HepG2 (cell line): Measurements from ENCODE around the gene TSEN54. TPM values are rescaled to one million over a fixed set of nuclear protein-coding genes. Genes with fewer than 3 reads are reported as not detected.

ENCODE experiments used
- ATAD3A ChIP-seq: sonication (generic); formaldehyde crosslinking; IDR thresholded peaks from 2 replicates; pipeline ENCODE4 v1.4.0; 2020; ENCODE audit warnings: missing genetic modification reagents
- EEA1 ChIP-seq: sonication (generic); formaldehyde crosslinking; IDR thresholded peaks from 2 replicates; pipeline ENCODE4 v1.5.1; 2020; ENCODE audit warnings: mild to moderate bottlenecking, missing genetic modification reagents, borderline replicate concordance
- FOXP1 ChIP-seq, 2 experiments: fragments of 450-650 bp in 1 of 2; IDR thresholded peaks; 2 replicates each; pipeline ENCODE4 v1.6.1; 2017 to 2018; ENCODE audit warnings: antibody characterized with exemption in 1 of 2
- HNF1A ChIP-seq, 2 experiments: sonication (generic) in 1 of 2; formaldehyde crosslinking in 1 of 2; IDR thresholded peaks; 2 replicates each; pipeline versions ENCODE4 v1.4.0 to v1.6.1; 2016 to 2020; ENCODE audit warnings: borderline replicate concordance in 1 of 2, low read depth in 1 of 2, mild to moderate bottlenecking in 1 of 2, missing genetic modification reagents in 1 of 2
- MXD4 ChIP-seq: IDR thresholded peaks from 2 replicates; pipeline ENCODE4 v1.6.1; 2016; ENCODE audit warnings: mild to moderate bottlenecking, missing biosample characterization, missing genetic modification reagents
- NR2C2 ChIP-seq: sonication (generic); formaldehyde crosslinking; IDR thresholded peaks from 2 replicates; pipeline ENCODE4 v1.4.0; 2020; ENCODE audit warnings: missing genetic modification reagents, mild to moderate bottlenecking, moderate library complexity, borderline replicate concordance
- RXRB ChIP-seq: IDR thresholded peaks from 2 replicates; pipeline ENCODE4 v1.6.1; 2016; ENCODE audit warnings: borderline replicate concordance, missing genetic modification reagents, missing compliant biosample characterization
- SKIL ChIP-seq: sonication (generic); formaldehyde crosslinking; IDR thresholded peaks from 2 replicates; pipeline ENCODE4 v1.8.0; 2022; ENCODE audit warnings: missing genetic modification reagents, mild to moderate bottlenecking, moderate library complexity, borderline replicate concordance
- TERF1 ChIP-seq: sonication (generic); formaldehyde crosslinking; IDR thresholded peaks from 2 replicates; pipeline ENCODE4 v1.8.0; 2022; ENCODE audit warnings: mild to moderate bottlenecking, missing genetic modification reagents, moderate library complexity
- ZNF18 ChIP-seq: sonication (generic); formaldehyde crosslinking; IDR thresholded peaks from 2 replicates; pipeline ENCODE4 v1.8.0; 2022; ENCODE audit warnings: mild to moderate bottlenecking, missing genetic modification reagents; ENCODE audit not compliant: insufficient replicate concordance
- ZNF274 ChIP-seq: sonication (generic); formaldehyde crosslinking; IDR thresholded peaks from 2 replicates; pipeline ENCODE4 v1.5.1; 2020; ENCODE audit warnings: mild to moderate bottlenecking, missing genetic modification reagents
- ZNF691 ChIP-seq: sonication (generic); formaldehyde crosslinking; IDR thresholded peaks from 2 replicates; pipeline ENCODE4 v1.4.0; 2020; ENCODE audit warnings: missing genetic modification reagents, low read depth, mild to moderate bottlenecking, borderline replicate concordance
- ZNF777 ChIP-seq: sonication (generic); formaldehyde crosslinking; IDR thresholded peaks from 2 replicates; pipeline ENCODE4 v1.4.0; 2020; ENCODE audit warnings: missing genetic modification reagents
- ZNF784 ChIP-seq: sonication (generic); formaldehyde crosslinking; IDR thresholded peaks from 2 replicates; pipeline ENCODE4 v1.5.1; 2020; ENCODE audit warnings: missing genetic modification reagents, mild to moderate bottlenecking, borderline replicate concordance
- polyA plus RNA-seq, 8 experiments: library from polyadenylated mRNA; depleted of rRNA in 3 of 8; stranded (reverse) in 7 of 8; unstranded in 1 of 8; fragments of >200 nt; fragmentation: Illumina TruSeq in 4 of 8; extraction: Trizol in 4 of 8; gene quantifications; 2 replicates each; pipeline versions ENCODE4 v1.2.1 to v1.2.3, GENCODE V29; 2011 to 2016; ENCODE audit warnings: low read depth in 4 of 8, missing spikeins in 1 of 8, mixed read lengths in 1 of 8; ENCODE audit not compliant: insufficient read depth in 1 of 8
- total RNA-seq, 5 experiments: library from RNA; depleted of rRNA; stranded (reverse); fragments of >200 nt; fragmentation: Illumina TruSeq; extraction: Trizol; gene quantifications; 2 replicates each; pipeline ENCODE4 v1.2.3, GENCODE V29; 2016; ENCODE audit warnings: low read depth in 1 of 5

TSEN54 gene
- total and polyA plus RNA-seq, 2 of the 13 experiments (the other 11 are each of a cell fraction or from before 2014, with no cell fraction given) = 62.9 to 63.3 TPM

- TF ChIP-seq FOXP1 (IDR thresholded peaks at IDR 0.05) (no peak), FOXP1 (CRISPR knock-in tag; IDR thresholded peaks at IDR 0.05) (no peak), ATAD3A (no peak), NR2C2 (CRISPR knock-in tag) (no peak), EEA1 (CRISPR knock-in tag) (no peak), SKIL (CRISPR knock-in tag) (no peak), MXD4 (CRISPR knock-in tag) (no peak), ZNF274 (no peak; the same call in 1 of the 2 replicates), RXRB (CRISPR knock-in tag) (no peak), ZNF18 (CRISPR knock-in tag) (peak; percentile 77), ZNF691 (no peak), ZNF784 (CRISPR knock-in tag) (no peak), ZNF777 (CRISPR knock-in tag) (no peak), TERF1 (no peak), HNF1A (IDR thresholded peaks at IDR 0.05; ENCODE audit: low read depth) (no peak), HNF1A (CRISPR knock-in tag; IDR thresholded peaks at IDR 0.05; ENCODE audit: borderline replicate concordance) (no peak)
Observed at GRCh38 chr17:75514919-75515495, 1.3 kb upstream of the TSEN54 start (continued).
